ENCODE data around the gene MNT. TPM values are rescaled to one million over a fixed set of nuclear protein-coding genes. Genes with fewer than 3 reads are reported as not detected.

The MNT gene
- total RNA-seq, 1 experiment from 2014 or later = 3.0 TPM

- Histone ChIP-seq H3K4me3 (peak overlapping the region; percentile 13), H3K27me3 (replicated peaks) (no peaks in the 10 kb centered on the region), H3K36me3 (peaks cover 7% of the 10 kb centered on the region; the same call in 1 of the 2 replicates), H3K27ac (peak overlapping the region; percentile 37), H3K4me1 (replicated peaks) (peaks cover 54% of the 10 kb centered on the region), H3K9me3 (replicated peaks) (0 out of 2 replicates have a peak, but pooled peaks cover 3% of the 10 kb centered on the region)
- no peak for DNase-seq (ENCODE audit: low read depth in 1 of 2, low spot score in 2 of 2)
These were observed 4.7 kb downstream of the MNT start for GRCh38 chr17:2396192-2396567.

- H3K27ac ChIP-seq = no peak overlapping the region
- peaks cover 8% of the 10 kb centered on the region; the same call in 1 of the 2 replicates for H3K36me3 ChIP-seq
- H3K9me3 ChIP-seq (replicated peaks) = 0 out of 2 replicates have a peak, but pooled peaks cover 3% of the 10 kb centered on the region
- no peaks in the 10 kb centered on the region for H3K27me3 ChIP-seq (replicated peaks)
- peaks cover 54% of the 10 kb centered on the region for H3K4me1 ChIP-seq (replicated peaks)
- DNase-seq (ENCODE audit: low read depth in 1 of 2, low spot score in 2 of 2) = no peak
- no peak overlapping the region for H3K4me3 ChIP-seq
These were observed 5.3 kb downstream of the MNT start for GRCh38 chr17:2395258-2396181.

- H3K36me3 ChIP-seq = peaks cover 8% of the 10 kb centered on the region; the same call in 1 of the 2 replicates
- H3K9me3 ChIP-seq (replicated peaks) = 0 out of 2 replicates have a peak, but pooled peaks cover 3% of the 10 kb centered on the region
- H3K27ac ChIP-seq = no peak overlapping the region
- no peak for DNase-seq (ENCODE audit: low read depth in 1 of 2, low spot score in 2 of 2)
- H3K4me1 ChIP-seq (replicated peaks) = peaks cover 54% of the 10 kb centered on the region
- no peak overlapping the region for H3K4me3 ChIP-seq
- H3K27me3 ChIP-seq (replicated peaks) = no peaks in the 10 kb centered on the region
These were observed 6.1 kb downstream of the MNT start for GRCh38 chr17:2394775-2395201.

- H3K27ac ChIP-seq = 0 out of 2 replicates have a peak overlapping the region, but pooled peaks have one; percentile 10
- H3K4me1 ChIP-seq (replicated peaks) = peaks cover 51% of the 10 kb centered on the region
- peak overlapping the region; percentile 76 for H3K4me3 ChIP-seq
These were observed 6.7 kb downstream of the MNT start for GRCh38 chr17:2393954-2394749.

GRCh38 chr17:2393174-2393953 is 7.5 kb downstream of the MNT start:
- Histone ChIP-seq H3K4me3 (peak overlapping the region; percentile 76), H3K27me3 (replicated peaks) (no peaks in the 10 kb centered on the region), H3K36me3 (peaks cover 8% of the 10 kb centered on the region; the same call in 1 of the 2 replicates), H3K9me3 (replicated peaks) (0 out of 2 replicates have a peak, but pooled peaks cover 3% of the 10 kb centered on the region), H3K4me1 (replicated peaks) (peaks cover 46% of the 10 kb centered on the region), H3K27ac (peak overlapping the region; percentile 99)
- DNase-seq (ENCODE audit: low read depth in 1 of 2, low spot score in 2 of 2) = peak; percentile 87 to 88

More at GRCh38 chr17:2393954-2394749, 6.7 kb downstream of the MNT start:
- Histone ChIP-seq H3K9me3 (replicated peaks) (0 out of 2 replicates have a peak, but pooled peaks cover 3% of the 10 kb centered on the region), H3K36me3 (peaks cover 8% of the 10 kb centered on the region; the same call in 1 of the 2 replicates), H3K27me3 (replicated peaks) (no peaks in the 10 kb centered on the region)
- no peak for DNase-seq (ENCODE audit: low read depth in 1 of 2, low spot score in 2 of 2)

GRCh38 chr17:2392252-2393173 is 8.3 kb downstream of the MNT start:
- peaks cover 8% of the 10 kb centered on the region; the same call in 1 of the 2 replicates for H3K36me3 ChIP-seq
- peak overlapping the region; percentile 76 for H3K4me3 ChIP-seq
- H3K4me1 ChIP-seq (replicated peaks) = peaks cover 41% of the 10 kb centered on the region
- H3K27ac ChIP-seq = peak overlapping the region; percentile 99
- 0 out of 2 replicates have a peak, but pooled peaks cover 3% of the 10 kb centered on the region for H3K9me3 ChIP-seq (replicated peaks)
- no peaks in the 10 kb centered on the region for H3K27me3 ChIP-seq (replicated peaks)
- DNase-seq (ENCODE audit: low read depth in 1 of 2, low spot score in 2 of 2) = peak; percentile 94 to 95

- no peaks in the 10 kb centered on the region for H3K27me3 ChIP-seq (replicated peaks)
These were observed 9.1 kb downstream of the MNT start for GRCh38 chr17:2391597-2392251.

GRCh38 chr17:2390199-2390836 is 10.5 kb downstream of the MNT start:
- 0 out of 2 replicates have a peak, but pooled peaks cover 3% of the 10 kb centered on the region for H3K9me3 ChIP-seq (replicated peaks)
- no peak overlapping the region for H3K27ac ChIP-seq
- peaks cover 14% of the 10 kb centered on the region; the same call in 1 of the 2 replicates for H3K36me3 ChIP-seq
- DNase-seq (ENCODE audit: low read depth in 1 of 2, low spot score in 2 of 2) = no peak
- peaks cover 21% of the 10 kb centered on the region for H3K4me1 ChIP-seq (replicated peaks)
- no peak overlapping the region for H3K4me3 ChIP-seq
- H3K27me3 ChIP-seq (replicated peaks) = no peaks in the 10 kb centered on the region

More at GRCh38 chr17:2391597-2392251, 9.1 kb downstream of the MNT start:
- no peak for DNase-seq (ENCODE audit: low read depth in 1 of 2, low spot score in 2 of 2)
- peaks cover 34% of the 10 kb centered on the region for H3K4me1 ChIP-seq (replicated peaks)
- peak overlapping the region; percentile 45; the same call in 1 of the 2 replicates for H3K27ac ChIP-seq
- peak overlapping the region; percentile 76 for H3K4me3 ChIP-seq
- peaks cover 12% of the 10 kb centered on the region; the same call in 1 of the 2 replicates for H3K36me3 ChIP-seq
- 0 out of 2 replicates have a peak, but pooled peaks cover 3% of the 10 kb centered on the region for H3K9me3 ChIP-seq (replicated peaks)

- no peak overlapping the region for H3K4me3 ChIP-seq
- H3K27ac ChIP-seq = no peak overlapping the region
- H3K36me3 ChIP-seq = peaks cover 14% of the 10 kb centered on the region; the same call in 1 of the 2 replicates
- no peak for DNase-seq (ENCODE audit: low read depth in 1 of 2, low spot score in 2 of 2)
- H3K4me1 ChIP-seq (replicated peaks) = peaks cover 15% of the 10 kb centered on the region
- 0 out of 2 replicates have a peak, but pooled peaks cover 3% of the 10 kb centered on the region for H3K9me3 ChIP-seq (replicated peaks)
- no peaks in the 10 kb centered on the region for H3K27me3 ChIP-seq (replicated peaks)
These were observed 12.2 kb downstream of the MNT start for GRCh38 chr17:2388683-2389055.

GRCh38 chr17:2388020-2388682 is 12.7 kb downstream of the MNT start:
- Histone ChIP-seq H3K4me1 (replicated peaks) (peaks cover 10% of the 10 kb centered on the region), H3K4me3 (no peak overlapping the region), H3K27me3 (replicated peaks) (no peaks in the 10 kb centered on the region), H3K36me3 (peaks cover 10% of the 10 kb centered on the region; the same call in 1 of the 2 replicates), H3K9me3 (replicated peaks) (no peaks in the 10 kb centered on the region), H3K27ac (no peak overlapping the region)
- no peak for DNase-seq (ENCODE audit: low read depth in 1 of 2, low spot score in 2 of 2)
